ENCODE measurements around the gene SPZ1.

DNA sequence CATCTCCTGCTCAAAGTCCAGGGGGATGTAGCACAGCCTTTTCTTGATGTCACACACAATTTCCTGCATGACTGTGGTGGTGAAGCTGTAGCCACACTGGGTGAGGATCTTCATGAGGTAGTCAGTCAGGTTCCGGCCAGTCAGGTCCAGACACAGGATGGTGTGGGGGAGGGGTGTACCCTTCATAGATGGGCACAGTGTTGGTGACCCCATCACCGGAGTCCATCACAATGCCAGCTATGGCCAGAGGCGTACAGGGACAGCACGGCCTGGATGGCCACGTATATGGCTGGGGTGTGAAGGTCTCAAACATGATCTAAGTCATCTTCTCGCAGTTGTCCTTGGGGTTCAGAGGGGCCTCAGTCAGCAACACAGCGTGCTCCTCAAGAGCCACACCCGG, 19.7 kb upstream of the SPZ1 start:
- TF ChIP-seq, protein P1, sequence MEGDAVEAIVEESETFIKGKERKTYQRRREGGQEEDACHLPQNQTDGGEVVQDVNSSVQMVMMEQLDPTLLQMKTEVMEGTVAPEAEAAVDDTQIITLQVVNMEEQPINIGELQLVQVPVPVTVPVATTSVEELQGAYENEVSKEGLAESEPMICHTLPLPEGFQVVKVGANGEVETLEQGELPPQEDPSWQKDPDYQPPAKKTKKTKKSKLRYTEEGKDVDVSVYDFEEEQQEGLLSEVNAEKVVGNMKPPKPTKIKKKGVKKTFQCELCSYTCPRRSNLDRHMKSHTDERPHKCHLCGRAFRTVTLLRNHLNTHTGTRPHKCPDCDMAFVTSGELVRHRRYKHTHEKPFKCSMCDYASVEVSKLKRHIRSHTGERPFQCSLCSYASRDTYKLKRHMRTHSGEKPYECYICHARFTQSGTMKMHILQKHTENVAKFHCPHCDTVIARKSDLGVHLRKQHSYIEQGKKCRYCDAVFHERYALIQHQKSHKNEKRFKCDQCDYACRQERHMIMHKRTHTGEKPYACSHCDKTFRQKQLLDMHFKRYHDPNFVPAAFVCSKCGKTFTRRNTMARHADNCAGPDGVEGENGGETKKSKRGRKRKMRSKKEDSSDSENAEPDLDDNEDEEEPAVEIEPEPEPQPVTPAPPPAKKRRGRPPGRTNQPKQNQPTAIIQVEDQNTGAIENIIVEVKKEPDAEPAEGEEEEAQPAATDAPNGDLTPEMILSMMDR (IDR thresholded peaks at IDR 0.05), result no peak
- no peak for TF ChIP-seq POLR2AphosphoS5 (IDR thresholded peaks at IDR 0.05)
- TF ChIP-seq EP300 (IDR thresholded peaks at IDR 0.05), result no peak
- no peak for TF ChIP-seq POLR2A (IDR thresholded peaks at IDR 0.05)
